ENCODE measurements around the gene SCO2. TPM values are rescaled to one million over a fixed set of nuclear protein-coding genes. Genes with fewer than 3 reads are reported as not detected.

Gene SCO2
- total RNA-seq, 4 donors from 2014 or later: 3.5 to 3.9 TPM; not detected in 2

DNA sequence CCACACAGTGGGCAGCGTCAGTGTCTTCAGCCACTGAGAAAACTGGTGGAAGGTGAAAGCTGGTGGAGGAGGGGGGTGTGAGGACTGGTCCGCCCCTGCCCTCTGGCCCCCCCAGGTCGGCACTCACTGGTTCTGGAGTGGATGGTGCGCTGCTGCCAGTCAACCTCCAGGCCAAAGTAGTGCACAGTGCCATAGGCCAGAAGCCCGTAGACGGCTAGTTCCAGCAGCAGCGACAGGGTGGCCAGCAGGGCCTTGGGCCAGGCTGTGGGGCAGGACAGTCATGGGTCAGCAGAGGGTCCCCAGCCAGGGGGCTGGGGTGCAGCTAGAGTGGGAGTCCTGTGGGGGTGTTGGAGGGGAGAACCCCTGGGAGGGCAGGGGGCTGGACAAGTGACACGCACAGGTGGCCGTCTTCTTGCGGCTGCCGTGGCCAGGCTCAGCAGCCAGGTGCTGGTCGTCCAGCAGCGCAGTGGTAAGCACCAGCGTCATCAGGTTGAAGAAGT lies 20.1 kb downstream of the SCO2 start:
- Histone ChIP-seq H3K27me3 (no peaks in the 10 kb centered on the region), H3K4me1 (peaks cover 3 to 13% of the 10 kb centered on the region in 2 donors), H3K9me3 (no peaks in the 10 kb centered on the region), H3K36me3 (no peaks in the 10 kb centered on the region), H3K4me3 (no peak overlapping the region), H3K27ac (no peak overlapping the region)
- TF ChIP-seq, protein P1, sequence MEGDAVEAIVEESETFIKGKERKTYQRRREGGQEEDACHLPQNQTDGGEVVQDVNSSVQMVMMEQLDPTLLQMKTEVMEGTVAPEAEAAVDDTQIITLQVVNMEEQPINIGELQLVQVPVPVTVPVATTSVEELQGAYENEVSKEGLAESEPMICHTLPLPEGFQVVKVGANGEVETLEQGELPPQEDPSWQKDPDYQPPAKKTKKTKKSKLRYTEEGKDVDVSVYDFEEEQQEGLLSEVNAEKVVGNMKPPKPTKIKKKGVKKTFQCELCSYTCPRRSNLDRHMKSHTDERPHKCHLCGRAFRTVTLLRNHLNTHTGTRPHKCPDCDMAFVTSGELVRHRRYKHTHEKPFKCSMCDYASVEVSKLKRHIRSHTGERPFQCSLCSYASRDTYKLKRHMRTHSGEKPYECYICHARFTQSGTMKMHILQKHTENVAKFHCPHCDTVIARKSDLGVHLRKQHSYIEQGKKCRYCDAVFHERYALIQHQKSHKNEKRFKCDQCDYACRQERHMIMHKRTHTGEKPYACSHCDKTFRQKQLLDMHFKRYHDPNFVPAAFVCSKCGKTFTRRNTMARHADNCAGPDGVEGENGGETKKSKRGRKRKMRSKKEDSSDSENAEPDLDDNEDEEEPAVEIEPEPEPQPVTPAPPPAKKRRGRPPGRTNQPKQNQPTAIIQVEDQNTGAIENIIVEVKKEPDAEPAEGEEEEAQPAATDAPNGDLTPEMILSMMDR (IDR thresholded peaks at IDR 0.05): no peak
- TF ChIP-seq POLR2A (IDR thresholded peaks at IDR 0.05): no peak
- DNase-seq: no peak
- intact Hi-C loops (cut with DNase I; ENCODE audit: low total_unique reads): loop anchor here (10.0 kb wide), 1 partner anchor 231 kb away; the partner anchor contains the start of gene MAPK11

- H3K36me3 ChIP-seq: no peaks in the 10 kb centered on the region
- H3K27ac ChIP-seq: no peak overlapping the region
- DNase-seq: no peak
- no peak for TF ChIP-seq POLR2A (IDR thresholded peaks at IDR 0.05)
- TF ChIP-seq, protein P1 (IDR thresholded peaks at IDR 0.05): no peak
- peaks cover 3 to 13% of the 10 kb centered on the region in 2 donors for H3K4me1 ChIP-seq
- no peaks in the 10 kb centered on the region for H3K27me3 ChIP-seq
- no peak overlapping the region for H3K4me3 ChIP-seq
- H3K9me3 ChIP-seq: no peaks in the 10 kb centered on the region
- intact Hi-C loops (cut with DNase I; ENCODE audit: low total_unique reads): loop anchor here (10.0 kb wide), 1 partner anchor 230 kb away; the partner anchor contains the start of gene MAPK11
Measured at GRCh38 chr22:50504369-50505211, 20.8 kb downstream of the SCO2 start.

- peaks cover 3 to 13% of the 10 kb centered on the region in 2 donors for H3K4me1 ChIP-seq
- no peaks in the 10 kb centered on the region for H3K27me3 ChIP-seq
- no peak overlapping the region for H3K4me3 ChIP-seq
- no peak for DNase-seq
- no peaks in the 10 kb centered on the region for H3K9me3 ChIP-seq
- intact Hi-C loops (cut with DNase I; ENCODE audit: low total_unique reads): loop anchor here (10.0 kb wide), 1 partner anchor 229 kb away; the partner anchor contains the start of gene MAPK11
- no peaks in the 10 kb centered on the region for H3K36me3 ChIP-seq
- H3K27ac ChIP-seq: no peak overlapping the region
- TF ChIP-seq, protein P1 (IDR thresholded peaks at IDR 0.05): no peak
- TF ChIP-seq POLR2A (IDR thresholded peaks at IDR 0.05): no peak
Measured at GRCh38 chr22:50503475-50504145, 21.8 kb downstream of the SCO2 start.

DNA sequence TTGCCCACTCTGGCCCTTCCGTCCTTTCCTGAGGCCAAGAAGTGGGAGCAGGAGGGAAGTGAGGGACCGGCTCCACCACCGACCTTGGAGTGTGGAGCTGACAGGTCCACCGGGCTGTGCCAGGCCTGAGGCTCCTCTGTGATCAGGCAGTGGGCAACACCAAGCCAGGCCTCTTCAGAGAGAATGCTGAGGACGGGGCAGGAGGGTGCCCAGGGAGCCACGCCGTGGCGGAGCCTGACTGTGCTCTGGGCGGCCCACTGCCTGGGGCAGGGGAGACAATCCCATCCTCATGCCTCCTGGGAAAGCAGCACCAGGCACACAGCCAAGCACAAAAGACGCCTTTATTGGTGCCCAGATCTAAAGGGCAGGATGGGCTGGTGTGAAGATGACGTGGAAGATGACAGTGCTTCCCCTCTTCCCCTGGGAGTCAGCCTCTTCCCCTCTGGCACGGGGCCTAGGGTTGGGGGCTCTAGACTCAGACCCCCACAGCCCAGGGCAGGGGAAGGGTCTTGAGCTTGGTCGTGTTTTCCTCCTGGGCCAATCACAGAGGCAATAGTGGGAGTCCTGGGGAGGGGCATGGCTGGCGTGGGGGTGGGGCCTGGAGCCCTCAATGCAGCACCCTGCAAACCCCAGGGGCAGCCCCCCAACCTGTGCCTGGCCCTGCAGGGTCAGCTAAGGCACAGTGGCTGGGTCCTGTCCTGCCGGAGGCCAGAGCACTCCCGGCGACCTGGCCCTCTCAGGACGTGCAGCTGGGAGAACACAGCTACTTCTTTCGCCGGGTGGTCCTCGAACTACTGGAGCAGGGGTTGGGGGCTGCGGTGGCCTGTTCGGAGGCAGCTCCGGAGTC lies 22.5 kb downstream of the SCO2 start:
- DNase-seq: no peak
- no peak overlapping the region for H3K4me3 ChIP-seq
- intact Hi-C loops (cut with DNase I; ENCODE audit: low total_unique reads): loop anchor here (10.0 kb wide), 1 partner anchor 228 kb away; the partner anchor contains the start of gene MAPK11

More for the DNA sequence above, 22.5 kb downstream of the SCO2 start:
- no peaks in the 10 kb centered on the region for H3K27me3 ChIP-seq
- H3K9me3 ChIP-seq: no peaks in the 10 kb centered on the region
- H3K36me3 ChIP-seq: no peaks in the 10 kb centered on the region
- TF ChIP-seq POLR2A (IDR thresholded peaks at IDR 0.05): no peak
- TF ChIP-seq, protein P1 (IDR thresholded peaks at IDR 0.05): no peak
- H3K27ac ChIP-seq: no peak overlapping the region
- H3K4me1 ChIP-seq: peaks cover 3 to 13% of the 10 kb centered on the region in 2 donors
